Uterus (tissue), 4 donors: ENCODE results near the gene RGS14. TPM values are rescaled to one million over a fixed set of nuclear protein-coding genes. Genes with fewer than 3 reads are reported as not detected.
"Not testable (repeated sequence)": the region's sequence is repeated elsewhere in the genome, so short reads cannot be mapped to it uniquely, and the experiment has no call there.

Experiments
- DNase-seq, 2 donors: peaks; one replicate each; pipeline ENCODE4 v3.0.0-alpha.2; 2019 to 2020
- H3K27ac ChIP-seq, 2 donors: fragments of 200-600 bp; sonication (generic); 1 replicate in 1 of 2; 2 replicates in 1 of 2; pipeline ENCODE4 v1.5.1; 2016 to 2018
- H3K27me3 ChIP-seq, 2 donors: fragments of 200-600 bp; sonication (generic); one replicate each; pipeline ENCODE4 v1.5.1; 2018 to 2019; ENCODE audit warnings: control low read depth in 1 of 2
- H3K36me3 ChIP-seq, 2 donors: fragments of 200-600 bp; sonication (generic); one replicate each; pipeline ENCODE4 v1.5.1; 2019; ENCODE audit warnings: control low read depth in 1 of 2
- H3K4me1 ChIP-seq, 2 donors: fragments of 200-600 bp; sonication (generic); one replicate each; pipeline ENCODE4 v1.5.1; 2018 to 2019; ENCODE audit warnings: control low read depth in 1 of 2
- H3K4me3 ChIP-seq, 2 donors: fragments of 200-600 bp; sonication (generic); 1 replicate in 1 of 2; 2 replicates in 1 of 2; pipeline ENCODE4 v1.5.1; 2018 to 2019; ENCODE audit warnings: mild to moderate bottlenecking in 1 of 2
- H3K9me3 ChIP-seq, 2 donors: fragments of 200-600 bp; sonication (generic); one replicate each; pipeline ENCODE4 v1.5.1; 2019; ENCODE audit warnings: control low read depth in 1 of 2
- CTCF ChIP-seq, 4 experiments: fragments of 200-600 bp in 2 of 4; fragments of 450-650 bp in 2 of 4; sonication (generic) in 2 of 4; IDR thresholded peaks; one replicate each; pipeline ENCODE4 v1.5.1; 2016 to 2019; ENCODE audit warnings: antibody characterized with exemption in 4 of 4, mild to moderate bottlenecking in 2 of 4, moderate library complexity in 1 of 4
- POLR2A ChIP-seq, 2 donors: fragments of 450-650 bp; IDR thresholded peaks; one replicate each; pipeline ENCODE4 v1.6.1; 2016; ENCODE audit warnings: antibody characterized with exemption in 2 of 2, mild to moderate bottlenecking in 1 of 2, moderate library complexity in 1 of 2
- intact Hi-C: fragments of 100-400 bp; cut with DNase I; formaldehyde crosslinking; loops from one replicate; pipeline ENCODE4 v1.15.1; 2023; ENCODE audit warnings: low total_unique reads
- total RNA-seq, 4 donors: library from RNA; depleted of rRNA in 3 of 4; stranded (reverse); fragments of >200 nt in 3 of 4; gene quantifications; one replicate each; pipeline versions ENCODE4 v1.1.0 to v1.2.4, GENCODE V29; 2014 to 2023
- donor health status: DM: yes; HTN: yes; CAD: no.

RGS14 gene
- total RNA-seq, 4 donors from 2014 or later, result 1.5 to 25.6 (median 13.6) TPM

GRCh38 chr5:177419046-177419445, 61.3 kb downstream of the RGS14 start:
- no peaks in the 10 kb centered on the region for H3K9me3 ChIP-seq
- H3K27me3 ChIP-seq, result no peaks in the 10 kb centered on the region
- DNase-seq, result no peak
- H3K36me3 ChIP-seq, result no peaks in the 10 kb centered on the region
- intact Hi-C loops, result no loop called here
- TF ChIP-seq POLR2A (IDR thresholded peaks at IDR 0.05), result no peak
- no peak for TF ChIP-seq CTCF (IDR thresholded peaks at IDR 0.05)
- H3K4me3 ChIP-seq, result no peak overlapping the region
- H3K27ac ChIP-seq, result no peak overlapping the region
- H3K4me1 ChIP-seq, result no peaks in the 10 kb centered on the region

GRCh38 chr5:177420472-177420871, 62.7 kb downstream of the RGS14 start:
- H3K36me3 ChIP-seq, H3K4me3 ChIP-seq, intact Hi-C loops, H3K27me3 ChIP-seq, DNase-seq, H3K9me3 ChIP-seq, H3K4me1 ChIP-seq, H3K27ac ChIP-seq: not testable (repeated sequence)

- H3K9me3 ChIP-seq, result no peaks in the 10 kb centered on the region
- H3K4me3 ChIP-seq, result no peak overlapping the region
- H3K27me3 ChIP-seq, result no peaks in the 10 kb centered on the region
- TF ChIP-seq CTCF (IDR thresholded peaks at IDR 0.05) (no peak), POLR2A (IDR thresholded peaks at IDR 0.05) (no peak)
- no peaks in the 10 kb centered on the region for H3K4me1 ChIP-seq
- H3K27ac ChIP-seq, result no peak overlapping the region
- intact Hi-C loops, result no loop called here
- no peaks in the 10 kb centered on the region for H3K36me3 ChIP-seq
- no peak for DNase-seq
These were observed 63.5 kb downstream of the RGS14 start for GRCh38 chr5:177421062-177421798.

Other genes with a start within 250 kb of the RGS14 start
- gene NSD1, start 224.2 kb upstream of the RGS14 start, total RNA-seq, result 100 to 1,000 TPM in 2 of 4 donors, 10 to 100 TPM in 2; 24.1 to 132 (median 64.6) TPM
- gene RAB24, start 54.2 kb upstream of the RGS14 start, total RNA-seq, result 10 to 100 TPM in 3 of 4 donors, 1 to 10 TPM in 1; 8.2 to 62.0 (median 19.3) TPM
- 10 to 100 TPM; 25.4 to 73.1 (median 49.0) TPM for gene PRELID1, start 54.1 kb upstream of the RGS14 start, total RNA-seq
- gene MXD3, start 46.0 kb upstream of the RGS14 start, total RNA-seq, result 10 to 100 TPM in 1 of 4 donors, 1 to 10 TPM in 2, under 1 TPM in 1; 0.51 to 29.0 (median 6.8) TPM
- 100 to 1,000 TPM in 3 of 4 donors, 10 to 100 TPM in 1; 83.2 to 210 (median 170) TPM for gene LMAN2, start 6.3 kb upstream of the RGS14 start, total RNA-seq
- not detected for gene SLC34A1, start 26.5 kb downstream of the RGS14 start, total RNA-seq
- gene PFN3, start 42.7 kb downstream of the RGS14 start, total RNA-seq, result not detected
- gene F12, start 51.6 kb downstream of the RGS14 start, total RNA-seq, result 1 to 10 TPM in 1 of 4 donors, not detected in 3; 7.6 TPM
- gene GRK6, start 68.8 kb downstream of the RGS14 start, total RNA-seq, result 10 to 100 TPM; 16.4 to 29.8 (median 20.9) TPM
- 1 to 10 TPM in 2 of 4 donors, not detected in 2; 1.9 to 3.0 TPM for gene PRR7, start 88.9 kb downstream of the RGS14 start, total RNA-seq
- 100 to 1,000 TPM in 2 of 4 donors, 10 to 100 TPM in 2; 30.6 to 107 (median 82.7) TPM for gene DBN1, start 115.7 kb downstream of the RGS14 start, total RNA-seq
- 100 to 1,000 TPM; 102 to 543 (median 193) TPM for gene PDLIM7, start 139.7 kb downstream of the RGS14 start, total RNA-seq
- 10 to 100 TPM in 1 of 4 donors, 1 to 10 TPM in 3; 3.6 to 20.0 (median 7.1) TPM for gene DOK3, start 151.9 kb downstream of the RGS14 start, total RNA-seq
- 100 to 1,000 TPM in 2 of 4 donors, 10 to 100 TPM in 2; 61.0 to 146 (median 95.6) TPM for gene DDX41, start 159.0 kb downstream of the RGS14 start, total RNA-seq
- 100 to 1,000 TPM in 1 of 4 donors, 10 to 100 TPM in 3; 16.5 to 117 (median 39.4) TPM for gene FAM193B, start 196.6 kb downstream of the RGS14 start, total RNA-seq
- 100 to 1,000 TPM in 2 of 4 donors, 10 to 100 TPM in 2; 12.8 to 106 (median 73.4) TPM for gene TMED9, start 234.3 kb downstream of the RGS14 start, total RNA-seq
- 10 to 100 TPM in 3 of 4 donors, 1 to 10 TPM in 1; 5.1 to 27.8 (median 24.5) TPM for gene B4GALT7, start 242.2 kb downstream of the RGS14 start, total RNA-seq